ENCODE measurements around the gene RGS14. TPM values are rescaled to one million over a fixed set of nuclear protein-coding genes. Genes with fewer than 3 reads are reported as not detected.
"Not testable (repeated sequence)": the region's sequence is repeated elsewhere in the genome, so short reads cannot be mapped to it uniquely, and the experiment has no call there.

The RGS14 gene
- total RNA-seq, 8 experiments from 2014 or later, result 2.3 to 23.9 (median 4.7) TPM

GRCh38 chr5:177374211-177374610, 16.5 kb downstream of the RGS14 start:
- 13 to 100% (median 51%) methylated on average over 1 to 5 of the region's 5 CpGs; no CpG with 5 or more reads in 2 of the 10 experiments for WGBS, 10 experiments
- ATAC-seq (replicated peaks in 6 of 8), result no peak

GRCh38 chr5:177375516-177375915, 17.8 kb downstream of the RGS14 start:
- WGBS, 10 experiments, result 18 to 94% (median 76%) methylated on average over 3 to 5 of the region's 5 CpGs; no CpG with 5 or more reads in 4 of the 10 experiments
- not testable (repeated sequence) for H3K4me1 ChIP-seq (replicated peaks in 1 of 2); H3K27ac ChIP-seq; H3K4me3 ChIP-seq; ATAC-seq (replicated peaks in 6 of 8)
- in situ Hi-C loops (cut with MboI; ENCODE audit: low pct_unique_long_range_greater_than_20kb in 2 of 9, low sequenced_read_pairs in 9 of 9, unreplicated experiment in 9 of 9), result loop anchor here in 2 of 9 experiments (25.0 kb wide), 2 partner anchors 112 to 137 kb away; partner anchors contain the start of genes DDX41 (in 1 of the 2), DOK3 (in 1 of the 2) and PDLIM7 (in 1 of the 2)

More at GRCh38 chr5:177374211-177374610, 16.5 kb downstream of the RGS14 start:
- H3K27ac ChIP-seq, result no peak overlapping the region
- no peak overlapping the region for H3K4me3 ChIP-seq
- peaks cover 5 to 7% of the 10 kb centered on the region in 2 donors for H3K4me1 ChIP-seq (replicated peaks in 1 of 2)
- in situ Hi-C loops (cut with MboI; ENCODE audit: low pct_unique_long_range_greater_than_20kb in 2 of 9, low sequenced_read_pairs in 9 of 9, unreplicated experiment in 9 of 9), result no loop called here

GRCh38 chr5:177376107-177376506, 18.4 kb downstream of the RGS14 start:
- no peak for ATAC-seq (replicated peaks in 6 of 8)
- 0 to 93% (median 86%) methylated on average over 1 to 9 of the region's 11 CpGs; no CpG with 5 or more reads in 4 of the 10 experiments for WGBS, 10 experiments
- H3K4me3 ChIP-seq, result no peak overlapping the region
- no peak overlapping the region for H3K27ac ChIP-seq
- in situ Hi-C loops (cut with MboI; ENCODE audit: low pct_unique_long_range_greater_than_20kb in 2 of 9, low sequenced_read_pairs in 9 of 9, unreplicated experiment in 9 of 9), result loop anchor here in 2 of 9 experiments (25.0 kb wide), 2 partner anchors 111 to 136 kb away; partner anchors contain the start of genes DDX41 (in 1 of the 2), DOK3 (in 1 of the 2) and PDLIM7 (in 1 of the 2)
- H3K4me1 ChIP-seq (replicated peaks in 1 of 2), result peaks cover 3 to 6% of the 10 kb centered on the region in 2 donors

GRCh38 chr5:177377851-177378776, 20.4 kb downstream of the RGS14 start:
- no peaks in the 10 kb centered on the region for H3K4me1 ChIP-seq (replicated peaks in 1 of 2)
- in situ Hi-C loops (cut with MboI; ENCODE audit: low pct_unique_long_range_greater_than_20kb in 2 of 9, low sequenced_read_pairs in 9 of 9, unreplicated experiment in 9 of 9), result loop anchor here in 2 of 9 experiments (25.0 kb wide), 2 partner anchors 109 to 134 kb away; partner anchors contain the start of genes DDX41 (in 1 of the 2), DOK3 (in 1 of the 2) and PDLIM7 (in 1 of the 2)
- 70 to 100% (median 84%) methylated on average over 1 to 5 of the region's 8 CpGs; no CpG with 5 or more reads in 3 of the 10 experiments for WGBS, 10 experiments
- no peak for ATAC-seq (replicated peaks in 6 of 8)
- H3K4me3 ChIP-seq, result no peak overlapping the region
- H3K27ac ChIP-seq, result no peak overlapping the region

- in situ Hi-C loops (cut with MboI; ENCODE audit: low pct_unique_long_range_greater_than_20kb in 2 of 9, low sequenced_read_pairs in 9 of 9, unreplicated experiment in 9 of 9), result loop anchor here in 2 of 9 experiments (25.0 kb wide), 2 partner anchors 108 to 133 kb away; partner anchors contain the start of genes DDX41 (in 1 of the 2), DOK3 (in 1 of the 2) and PDLIM7 (in 1 of the 2)
- Histone ChIP-seq H3K4me1 (replicated peaks in 1 of 2) (no peaks in the 10 kb centered on the region), H3K27ac (no peak overlapping the region), H3K4me3 (no peak overlapping the region)
- WGBS, 10 experiments, result 34 to 100% (median 73%) methylated on average over 1 to 14 of the region's 15 CpGs; no CpG with 5 or more reads in 1 of the 10 experiments
- ATAC-seq (replicated peaks in 6 of 8), result peak; percentile 62 to 99 (median 92)
These were observed 21.5 kb downstream of the RGS14 start for GRCh38 chr5:177378884-177379883.

GRCh38 chr5:177380805-177381126, 23.0 kb downstream of the RGS14 start:
- WGBS, 10 experiments, result 40 to 100% (median 96%) methylated on average over 1 to 5 of the region's 6 CpGs; no CpG with 5 or more reads in 2 of the 10 experiments
- Histone ChIP-seq H3K27ac (no peak overlapping the region), H3K4me3 (no peak overlapping the region), H3K4me1 (replicated peaks in 1 of 2) (no peaks in the 10 kb centered on the region)
- in situ Hi-C loops (cut with MboI; ENCODE audit: low pct_unique_long_range_greater_than_20kb in 2 of 9, low sequenced_read_pairs in 9 of 9, unreplicated experiment in 9 of 9), result loop anchor here in 2 of 9 experiments (25.0 kb wide), 2 partner anchors 107 to 132 kb away; partner anchors contain the start of genes DDX41 (in 1 of the 2), DOK3 (in 1 of the 2) and PDLIM7 (in 1 of the 2)
- ATAC-seq (replicated peaks in 6 of 8), result no peak

- in situ Hi-C loops (cut with MboI; ENCODE audit: low pct_unique_long_range_greater_than_20kb in 2 of 9, low sequenced_read_pairs in 9 of 9, unreplicated experiment in 9 of 9), result loop anchor here in 2 of 9 experiments (25.0 kb wide), 2 partner anchors 105 to 130 kb away; partner anchors contain the start of genes DDX41 (in 1 of the 2), DOK3 (in 1 of the 2) and PDLIM7 (in 1 of the 2)
- ATAC-seq (replicated peaks in 6 of 8), result peak in 1 of 8 experiments; percentile 49
- Histone ChIP-seq H3K4me1 (replicated peaks in 1 of 2) (no peaks in the 10 kb centered on the region), H3K4me3 (no peak overlapping the region), H3K27ac (no peak overlapping the region)
- 0 to 89% (median 60%) methylated on average over 1 to 6 of the region's 11 CpGs; no CpG with 5 or more reads in 2 of the 10 experiments for WGBS, 10 experiments
These were observed 24.8 kb downstream of the RGS14 start for GRCh38 chr5:177382423-177383029.

GRCh38 chr5:177383181-177383580, 25.5 kb downstream of the RGS14 start:
- Histone ChIP-seq H3K4me3 (no peak overlapping the region), H3K4me1 (replicated peaks in 1 of 2) (no peaks in the 10 kb centered on the region), H3K27ac (no peak overlapping the region)
- no peak for ATAC-seq (replicated peaks in 6 of 8)
- 40 to 100% (median 70%) methylated on average over 2 to 8 of the region's 9 CpGs; no CpG with 5 or more reads in 5 of the 10 experiments for WGBS, 10 experiments
- in situ Hi-C loops (cut with MboI; ENCODE audit: low pct_unique_long_range_greater_than_20kb in 2 of 9, low sequenced_read_pairs in 9 of 9, unreplicated experiment in 9 of 9), result loop anchor here in 2 of 9 experiments (25.0 kb wide), 2 partner anchors 104 to 129 kb away; partner anchors contain the start of genes DDX41 (in 1 of the 2), DOK3 (in 1 of the 2) and PDLIM7 (in 1 of the 2)

GRCh38 chr5:177384134-177384533, 26.4 kb downstream of the RGS14 start, which contains the start of gene SLC34A1:
Gene SLC34A1 (plus strand): TSS chr5:177384434. CDS start chr5:177385742, 1,308 bp downstream.
- 0 to 71% (median 23%) methylated on average over 1 to 3 of the region's 4 CpGs; no CpG with 5 or more reads in 5 of the 10 experiments for WGBS, 10 experiments
- no peak for ATAC-seq (replicated peaks in 6 of 8)
- Histone ChIP-seq H3K4me1 (replicated peaks in 1 of 2) (no peaks in the 10 kb centered on the region), H3K27ac (no peak within 1 kb of the TSS), H3K4me3 (no peak within 1 kb of the TSS)
- in situ Hi-C loops (cut with MboI; ENCODE audit: low pct_unique_long_range_greater_than_20kb in 2 of 9, low sequenced_read_pairs in 9 of 9, unreplicated experiment in 9 of 9), result loop anchor here in 2 of 9 experiments (25.0 kb wide), 2 partner anchors 103 to 128 kb away; partner anchors contain the start of genes DDX41 (in 1 of the 2), DOK3 (in 1 of the 2) and PDLIM7 (in 1 of the 2)

- ATAC-seq (replicated peaks in 6 of 8), result no peak
- 0% methylated on average over 1 of the region's 11 CpGs; no CpG with 5 or more reads in 9 of the 10 experiments for WGBS, 10 experiments
- H3K4me1 ChIP-seq (replicated peaks in 1 of 2), result peaks cover 2% of the 10 kb centered on the region in 2 donors
- H3K27ac ChIP-seq, result no peak overlapping the region
- in situ Hi-C loops (cut with MboI; ENCODE audit: low pct_unique_long_range_greater_than_20kb in 2 of 9, low sequenced_read_pairs in 9 of 9, unreplicated experiment in 9 of 9), result loop anchor here in 2 of 9 experiments (25.0 kb wide), 2 partner anchors 102 to 127 kb away; partner anchors contain the start of genes DDX41 (in 1 of the 2), DOK3 (in 1 of the 2) and PDLIM7 (in 1 of the 2)
- no peak overlapping the region for H3K4me3 ChIP-seq
These were observed 28.0 kb downstream of the RGS14 start for GRCh38 chr5:177385720-177386119.

- no peak for ATAC-seq (replicated peaks in 6 of 8)
- in situ Hi-C loops (cut with MboI; ENCODE audit: low pct_unique_long_range_greater_than_20kb in 2 of 9, low sequenced_read_pairs in 9 of 9, unreplicated experiment in 9 of 9), result loop anchor here in 2 of 9 experiments (25.0 kb wide), 2 partner anchors 101 to 126 kb away; partner anchors contain the start of genes DDX41 (in 1 of the 2), DOK3 (in 1 of the 2) and PDLIM7 (in 1 of the 2)
- 0 to 84% (median 75%) methylated on average over 1 to 7 of the region's 8 CpGs; no CpG with 5 or more reads in 3 of the 10 experiments for WGBS, 10 experiments
These were observed 28.8 kb downstream of the RGS14 start for GRCh38 chr5:177386542-177386941.

More at GRCh38 chr5:177386542-177386941, 28.8 kb downstream of the RGS14 start:
- Histone ChIP-seq H3K27ac (no peak overlapping the region), H3K4me3 (no peak overlapping the region), H3K4me1 (replicated peaks in 1 of 2) (peaks cover 3 to 4% of the 10 kb centered on the region in 2 donors)

Data from motor neuron (in vitro differentiated cells).